Measurements from ENCODE around the gene CHST13. TPM values are rescaled to one million over a fixed set of nuclear protein-coding genes. Genes with fewer than 3 reads are reported as not detected.

CHST13 gene
- total and polyA plus RNA-seq, 11 donors, result 0.07 to 2.3 (median 0.37) TPM; not detected in 1

GRCh38 chr3:126556637-126557414 lies 32.9 kb downstream of the CHST13 start:
- WGBS, 4 donors, result 77 to 90% (median 86%) methylated on average over 3 to 8 of the region's 8 CpGs
- Histone ChIP-seq H3K4me3 (no peak overlapping the region), H3K9me3 (peaks cover 0 to 7% (median 0%) of the 10 kb centered on the region in 12 donors), H3K4me1 (no peaks in the 10 kb centered on the region), H3K36me3 (no peaks in the 10 kb centered on the region), H3K27ac (no peak overlapping the region), H3K27me3 (no peaks in the 10 kb centered on the region)
- intact Hi-C loops (cut with DNase I), result no loop called here
- ATAC-seq (no peak), DNase-seq (peak in 2 of 5 donors; percentile 11 to 14)
- TF ChIP-seq CTCF (IDR thresholded peaks at IDR 0.05) (no peak), POLR2A (IDR thresholded peaks at IDR 0.05) (no peak)

DNA sequence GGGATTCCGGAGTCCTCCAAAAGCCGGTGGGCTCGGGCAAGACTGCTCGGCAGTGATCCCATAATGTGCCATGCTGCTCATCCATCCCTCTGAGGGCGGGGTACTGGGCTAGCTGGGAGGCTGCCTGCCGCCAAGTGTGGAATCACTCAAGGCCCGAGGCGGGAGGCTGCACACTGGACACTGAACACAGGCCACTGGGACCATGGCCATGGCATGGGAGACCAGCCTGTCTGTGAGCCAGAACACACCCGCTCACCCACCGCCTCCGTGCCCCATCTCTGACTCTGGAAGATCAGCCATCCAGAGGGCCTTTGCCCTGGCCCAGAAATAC lies 33.4 kb downstream of the CHST13 start:
- H3K4me1 ChIP-seq, result no peaks in the 10 kb centered on the region
- H3K36me3 ChIP-seq, result no peaks in the 10 kb centered on the region
- H3K27ac ChIP-seq, result no peak overlapping the region
- peaks cover 0 to 11% (median 0%) of the 10 kb centered on the region in 12 donors for H3K9me3 ChIP-seq
- intact Hi-C loops (cut with DNase I), result no loop called here
- 90 to 97% (median 93%) methylated on average over 6 to 11 of the region's 11 CpGs for WGBS, 4 donors
- H3K27me3 ChIP-seq, result no peaks in the 10 kb centered on the region
- ATAC-seq (peak in 1 of 4 donors; percentile 21), DNase-seq (peak in 3 of 5 donors; percentile 7 to 38 (median 23))
- TF ChIP-seq POLR2A (IDR thresholded peaks at IDR 0.05) (no peak), CTCF (IDR thresholded peaks at IDR 0.05) (no peak)
- no peak overlapping the region for H3K4me3 ChIP-seq

GRCh38 chr3:126557761-126558160 lies 33.8 kb downstream of the CHST13 start:
- ATAC-seq, result no peak
- intact Hi-C loops (cut with DNase I), result no loop called here
- H3K4me3 ChIP-seq, result no peak overlapping the region
- H3K27me3 ChIP-seq, result no peaks in the 10 kb centered on the region
- WGBS, 4 donors, result 68 to 83% (median 75%) methylated on average over 3 to 6 of the region's 6 CpGs
- no peaks in the 10 kb centered on the region for H3K36me3 ChIP-seq
- TF ChIP-seq CTCF (IDR thresholded peaks at IDR 0.05) (no peak), POLR2A (IDR thresholded peaks at IDR 0.05) (no peak)
- H3K4me1 ChIP-seq, result no peaks in the 10 kb centered on the region
- peaks cover 0 to 15% (median 1%) of the 10 kb centered on the region in 12 donors for H3K9me3 ChIP-seq
- DNase-seq, result peak in 1 of 5 donors; percentile 22
- H3K27ac ChIP-seq, result no peak overlapping the region

- Histone ChIP-seq H3K4me1 (no peaks in the 10 kb centered on the region), H3K27ac (no peak within 1 kb of the TSS), H3K9me3 (peaks cover 0 to 19% (median 3%) of the 10 kb centered on the region in 12 donors), H3K36me3 (no peaks in the 10 kb centered on the region), H3K27me3 (no peaks in the 10 kb centered on the region), H3K4me3 (no peak within 1 kb of the TSS)
- intact Hi-C loops (cut with DNase I), result no loop called here
- ATAC-seq (peak in 2 of 4 donors; percentile 35 to 47), DNase-seq (peak in 3 of 5 donors; percentile 12 to 40 (median 22))
- TF ChIP-seq CTCF (IDR thresholded peaks at IDR 0.05) (no peak), POLR2A (IDR thresholded peaks at IDR 0.05) (no peak)
- 62 to 71% (median 66%) methylated on average over 7 to 9 of the region's 9 CpGs for WGBS, 4 donors
These were observed 34.5 kb downstream of the CHST13 start, which contains the start of gene C3orf22 for GRCh38 chr3:126558336-126559071. Gene C3orf22 (minus strand): TSS chr3:126558932. CDS start chr3:126553390, 5,542 bp downstream.
